Hematopoietic multipotent progenitor cell treated with erythropoietin and hydrocortisone succinate and interleukin-3 and kit ligand, for 8 days (in vitro differentiated cells): Measurements from ENCODE around the gene CUL4A.

Experiments
- DNase-seq: peaks from one replicate; pipeline ENCODE4 v3.0.0-alpha.2; 2015

CUL4A gene

GRCh38 chr13:113182046-113182445, 27.4 kb upstream of the CUL4A start:
- DNase-seq = no peak

GRCh38 chr13:113183450-113184129, 25.8 kb upstream of the CUL4A start:
- no peak for DNase-seq

- no peak for DNase-seq
Observed at GRCh38 chr13:113184568-113185440, 24.6 kb upstream of the CUL4A start.

- DNase-seq = no peak
Observed at GRCh38 chr13:113186061-113186900, 23.1 kb upstream of the CUL4A start.

GRCh38 chr13:113187263-113187669, 22.1 kb upstream of the CUL4A start:
- DNase-seq = peak; percentile 87

GRCh38 chr13:113187883-113188665, 21.3 kb upstream of the CUL4A start:
- DNase-seq = no peak

- no peak for DNase-seq
Observed at GRCh38 chr13:113190181-113190580, 19.2 kb upstream of the CUL4A start.

- no peak for DNase-seq
Observed at GRCh38 chr13:113192279-113192678, 17.1 kb upstream of the CUL4A start.

- no peak for DNase-seq
Observed at GRCh38 chr13:113192902-113193301, 16.5 kb upstream of the CUL4A start.

- DNase-seq = no peak
Observed at GRCh38 chr13:113195360-113195759, 14.1 kb upstream of the CUL4A start.

GRCh38 chr13:113196970-113197737, 12.3 kb upstream of the CUL4A start:
- no peak for DNase-seq

- no peak for DNase-seq
Observed at GRCh38 chr13:113201815-113202214, 7.6 kb upstream of the CUL4A start.

- DNase-seq = no peak
Observed at GRCh38 chr13:113202912-113203311, 6.5 kb upstream of the CUL4A start.

- DNase-seq = no peak
Observed at GRCh38 chr13:113203507-113204377, 5.7 kb upstream of the CUL4A start.

GRCh38 chr13:113204378-113204734, 5.1 kb upstream of the CUL4A start:
- no peak for DNase-seq

- peak; percentile 12 for DNase-seq
Observed at GRCh38 chr13:113205428-113205931, 3.9 kb upstream of the CUL4A start.

GRCh38 chr13:113207460-113207859, 2.0 kb upstream of the CUL4A start:
- peak; percentile 46 for DNase-seq

GRCh38 chr13:113207890-113208420, 1.5 kb upstream of the CUL4A start:
- DNase-seq = peak; percentile 59

GRCh38 chr13:113208421-113209335, 735 bp upstream of the CUL4A start, which contains the start of gene PCID2:
PCID2 (minus strand) TSS chr13:113208669; CDS start chr13:113208634, 35 bp downstream.
- peak; percentile 93 for DNase-seq
